Eye (tissue), 1 donor: ENCODE measurements around the gene ZNF780A.
"Not testable (repeated sequence)": the region's sequence is repeated elsewhere in the genome, so short reads cannot be mapped to it uniquely, and the experiment has no call there.

Experiments used
- DNase-seq: peaks from one replicate; pipeline ENCODE4 v3.0.0-alpha.2; 2015

ZNF780A gene

GRCh38 chr19:40090241-40091204, at the start of gene ZNF780A:
TSS of gene ZNF780A (minus strand) at chr19:40090943. CDS start at chr19:40084753, 6,190 bp downstream.
- DNase-seq = peak; percentile 94

DNA sequence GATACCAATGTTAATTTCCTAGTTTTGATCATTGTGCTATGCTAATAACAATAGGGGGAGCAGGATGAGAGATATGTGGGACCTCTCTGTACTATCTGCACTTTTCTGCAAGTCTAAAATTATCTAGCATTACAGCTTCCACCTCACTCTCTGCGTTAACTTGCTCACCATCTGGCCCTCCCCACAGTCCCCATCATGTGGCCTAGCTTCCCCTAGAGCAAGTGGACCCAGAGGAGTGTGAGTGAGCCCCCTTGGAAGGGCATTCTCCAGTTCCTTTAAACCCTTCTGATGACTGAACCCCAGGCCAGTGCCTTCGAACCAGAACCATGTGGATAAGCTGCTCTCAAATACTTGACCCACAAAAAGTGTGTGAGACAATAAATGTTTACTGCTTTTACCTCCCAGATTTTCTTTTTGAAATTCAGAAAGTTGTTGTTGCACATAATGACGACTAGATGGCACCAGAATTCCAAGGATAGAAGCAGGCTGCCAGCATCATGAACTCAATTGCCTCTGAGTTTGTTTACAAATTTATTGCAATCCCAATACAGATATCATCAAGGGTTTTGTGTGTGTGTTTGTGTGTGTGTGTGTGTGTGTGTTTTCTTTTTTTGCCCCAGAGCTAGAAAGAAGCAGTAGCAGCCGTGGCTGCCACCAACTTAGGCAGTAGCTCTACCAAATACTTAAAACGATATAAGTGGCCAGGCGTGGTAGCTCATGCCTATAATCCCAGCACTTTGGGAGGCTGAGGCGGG, 49.0 kb upstream of the ZNF780A start:
- DNase-seq = peak; percentile 67

GRCh38 chr19:40136818-40137217, 46.1 kb upstream of the ZNF780A start:
- DNase-seq = no peak

DNA sequence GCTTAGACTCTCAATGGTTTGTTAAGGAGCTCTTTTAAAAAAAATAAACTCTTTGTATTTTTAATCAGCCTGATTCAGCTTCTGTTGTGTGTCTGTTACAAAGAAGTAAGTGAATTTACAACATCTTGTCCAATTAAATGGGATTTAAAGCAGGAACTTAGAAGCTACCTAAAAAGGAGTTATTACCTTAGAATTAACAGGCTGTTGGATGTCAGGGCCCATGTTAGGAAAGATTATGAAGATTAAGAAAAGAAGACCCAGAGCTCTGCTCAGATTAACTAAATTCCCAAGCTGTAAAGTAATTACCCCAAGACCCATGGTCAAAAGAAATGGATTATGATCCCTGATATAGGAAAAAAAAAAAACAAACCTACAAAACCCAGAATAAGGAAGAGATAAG, 44.1 kb upstream of the ZNF780A start:
- no peak for DNase-seq

- DNase-seq = no peak
Observed at GRCh38 chr19:40133491-40133890, 42.7 kb upstream of the ZNF780A start.

DNA sequence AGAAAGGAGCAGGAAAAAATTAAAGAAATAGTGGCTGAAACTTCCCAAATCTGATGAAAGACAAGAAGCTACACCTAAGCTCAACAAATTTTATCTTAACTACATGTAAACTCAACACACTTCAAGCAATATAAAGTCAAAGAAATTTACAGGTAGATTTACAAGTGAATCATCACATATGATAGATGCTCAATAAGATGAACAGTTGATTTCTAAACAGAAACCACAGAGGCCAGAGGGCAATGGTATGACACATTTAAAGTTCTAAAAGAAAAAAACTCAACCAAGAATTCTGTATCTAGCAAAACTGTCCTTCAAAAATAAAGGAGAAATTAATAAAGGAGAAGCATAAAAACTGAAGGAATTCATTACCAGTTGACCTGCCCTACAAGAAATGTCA, 39.3 kb upstream of the ZNF780A start:
- DNase-seq = no peak

DNA sequence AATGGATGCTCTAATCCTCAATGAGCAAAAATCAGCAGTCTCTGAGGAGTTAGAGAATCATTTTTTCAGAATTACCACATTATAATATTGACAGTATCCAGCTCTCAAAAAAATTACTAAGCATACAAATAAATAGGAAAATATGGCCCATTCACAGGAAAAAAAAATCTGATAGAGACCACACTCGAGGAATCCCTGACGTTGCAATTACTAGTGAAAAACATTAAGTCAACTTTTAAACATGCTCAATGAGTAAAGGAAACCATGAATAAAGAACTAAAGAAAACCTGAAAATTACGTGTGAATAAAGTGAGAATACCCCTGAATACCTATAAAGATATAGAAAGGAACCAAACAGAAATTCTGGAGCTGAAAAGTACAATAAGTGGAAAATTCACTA, 38.7 kb upstream of the ZNF780A start:
- DNase-seq = no peak

GRCh38 chr19:40128991-40129390, 38.2 kb upstream of the ZNF780A start:
- DNase-seq = no peak

GRCh38 chr19:40119380-40119779, 28.6 kb upstream of the ZNF780A start:
- no peak for DNase-seq

DNA sequence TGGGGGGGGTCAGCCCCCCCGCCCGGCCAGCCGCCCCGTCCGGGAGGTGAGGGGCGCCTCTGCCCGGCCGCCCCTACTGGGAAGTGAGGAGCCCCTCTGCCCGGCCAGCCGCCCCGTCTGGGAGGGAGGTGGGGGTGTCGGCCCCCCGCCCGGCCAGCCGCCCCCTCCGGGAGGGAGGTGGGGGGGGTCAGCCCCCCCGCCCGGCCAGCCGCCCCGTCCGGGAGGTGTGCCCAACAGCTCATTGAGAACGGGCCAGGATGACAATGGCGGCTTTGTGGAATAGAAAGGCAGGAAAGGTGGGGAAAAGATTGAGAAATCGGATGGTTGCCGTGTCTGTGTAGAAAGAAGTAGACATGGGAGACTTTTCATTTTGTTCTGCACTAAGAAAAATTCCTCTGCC, 27.9 kb upstream of the ZNF780A start:
- DNase-seq = not testable (repeated sequence)

DNA sequence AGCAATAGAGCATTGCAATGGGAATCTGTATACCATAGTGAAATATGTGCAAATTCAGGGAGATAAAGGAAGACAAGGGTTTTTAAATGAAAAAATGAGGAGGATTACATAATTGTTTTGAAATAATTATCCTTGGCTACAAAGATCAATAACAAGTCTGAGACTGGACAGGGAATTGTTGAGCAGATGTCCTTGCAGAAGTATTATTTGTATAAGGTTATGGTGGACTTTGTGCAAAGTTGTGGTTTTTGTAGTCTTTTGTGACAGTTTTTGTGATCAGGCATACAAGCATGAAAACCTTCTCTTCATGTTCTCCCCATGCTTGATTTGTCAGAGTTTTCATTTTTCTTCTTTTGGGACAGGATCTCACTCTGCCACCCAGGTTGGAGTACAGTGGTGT, 25.3 kb upstream of the ZNF780A start:
- DNase-seq = no peak

DNA sequence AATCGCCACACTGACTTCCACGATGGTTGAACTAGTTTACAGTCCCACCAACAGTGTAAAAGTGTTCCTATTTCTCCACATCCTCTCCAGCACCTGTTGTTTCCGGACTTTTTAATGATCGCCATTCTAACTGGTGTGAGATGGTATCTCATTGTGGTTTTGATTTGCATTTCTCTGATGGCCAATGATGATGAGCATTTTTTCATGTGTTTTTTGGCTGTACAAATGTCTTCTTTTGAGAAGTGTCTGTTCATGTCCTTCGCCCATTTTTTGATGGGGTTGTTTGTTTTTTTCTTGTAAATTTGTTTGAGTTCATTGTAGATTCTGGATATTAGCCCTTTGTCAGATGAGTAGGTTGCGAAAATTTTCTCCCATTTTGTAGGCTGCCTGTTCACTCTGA, 23.4 kb upstream of the ZNF780A start:
- DNase-seq = not testable (repeated sequence)

DNA sequence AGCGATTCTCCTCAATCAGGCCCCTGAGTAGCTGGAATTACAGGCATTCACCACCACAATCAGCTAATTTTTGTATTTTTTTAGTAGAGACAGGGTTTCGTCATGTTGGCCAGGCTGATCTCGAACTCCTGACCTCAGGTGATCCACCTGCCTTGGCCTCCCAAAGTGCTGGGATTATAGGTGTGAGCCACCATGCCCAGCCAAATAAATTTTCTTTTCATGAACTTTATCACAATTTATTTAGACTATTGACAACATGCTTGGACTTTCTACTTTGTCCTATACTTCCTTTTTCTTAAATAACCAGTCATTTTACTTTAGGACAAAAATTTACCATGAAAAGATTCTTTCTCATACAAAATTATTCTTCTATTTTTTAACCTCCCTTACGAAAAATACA, 21.5 kb upstream of the ZNF780A start:
- DNase-seq = not testable (repeated sequence)

- no peak for DNase-seq
Observed at GRCh38 chr19:40110570-40110969, 19.8 kb upstream of the ZNF780A start.

DNA sequence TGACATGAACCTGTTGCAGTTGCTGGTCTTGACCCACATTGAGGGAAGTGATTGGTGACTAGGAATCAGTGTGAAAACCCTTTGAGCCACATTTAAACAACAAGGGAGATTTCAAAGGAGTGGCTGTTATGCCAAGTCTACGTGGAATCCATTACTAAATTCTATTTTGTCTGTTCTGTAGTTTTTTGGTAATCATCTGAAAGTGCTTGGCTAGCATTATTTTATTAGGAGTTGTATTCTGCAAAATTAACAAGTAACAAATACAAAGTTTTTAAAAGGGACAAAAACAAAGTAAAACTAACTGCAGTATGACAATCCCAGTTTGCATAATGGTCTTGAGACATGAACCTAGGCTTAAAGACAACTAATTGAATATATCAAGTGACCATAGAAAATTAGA, 14.0 kb upstream of the ZNF780A start:
- no peak for DNase-seq

- no peak for DNase-seq
Observed at GRCh38 chr19:40103600-40103999, 12.9 kb upstream of the ZNF780A start.

- no peak for DNase-seq
Observed at GRCh38 chr19:40101813-40102212, 11.1 kb upstream of the ZNF780A start.

DNA sequence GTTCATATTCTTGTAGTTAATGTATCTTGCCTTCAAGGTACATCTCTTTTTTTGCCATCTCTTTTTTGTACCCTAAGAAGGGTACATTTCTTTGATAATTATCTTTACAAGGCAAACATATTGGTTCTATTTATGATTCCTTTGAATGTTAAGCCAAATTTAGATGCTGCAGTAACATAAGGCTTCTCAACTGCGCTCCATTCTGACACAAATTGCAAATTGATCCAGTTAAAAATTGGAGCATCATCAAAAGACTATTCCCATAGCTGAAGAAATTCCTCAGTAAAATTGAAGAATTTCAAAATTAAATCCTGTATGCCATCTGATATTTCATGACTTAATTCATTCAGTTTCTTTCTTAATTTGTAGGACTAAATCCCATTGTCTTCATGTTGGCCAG, 2.7 kb upstream of the ZNF780A start:
- no peak for DNase-seq

DNA sequence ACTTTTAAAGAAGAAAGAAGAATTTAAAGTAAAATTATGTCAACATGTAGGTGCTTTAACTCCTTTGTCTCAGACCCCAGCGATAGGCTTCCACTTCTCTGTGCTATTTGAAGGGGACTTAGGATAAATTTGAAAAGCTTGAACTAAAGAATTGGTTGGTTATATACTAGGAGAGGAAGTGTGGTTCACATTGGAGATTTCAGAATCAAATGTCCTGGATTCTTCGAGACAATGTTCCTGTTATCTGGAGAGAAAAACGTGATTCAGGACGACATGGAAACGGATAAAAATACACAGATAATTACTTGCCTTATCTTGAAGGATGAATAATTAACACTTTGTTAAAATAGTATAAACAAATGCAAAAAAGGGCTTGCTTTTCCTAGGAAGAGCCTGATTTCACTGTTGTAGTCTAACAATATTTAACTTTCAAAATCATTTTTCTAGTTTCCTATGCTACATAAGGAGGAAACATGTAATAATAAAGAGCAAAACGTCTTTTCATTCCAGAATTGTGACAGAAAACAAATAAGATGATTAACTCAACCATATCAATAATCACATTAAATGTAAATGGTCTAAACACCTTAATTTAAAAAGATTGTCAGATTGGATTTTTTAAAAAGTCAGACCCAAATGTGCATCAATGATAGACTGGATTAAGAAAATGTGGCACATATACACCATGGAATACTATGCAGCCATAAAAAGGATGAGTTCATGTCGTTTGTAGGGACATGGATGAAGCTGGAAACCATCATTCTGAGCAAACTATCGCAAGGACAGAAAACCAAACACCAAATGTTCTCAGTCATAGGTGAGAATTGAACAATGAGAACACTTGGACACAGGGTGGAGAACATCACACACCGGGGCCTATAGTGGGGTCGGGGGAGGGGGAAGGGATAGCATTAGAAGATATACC, 724 bp upstream of the ZNF780A start:
- DNase-seq = no peak

DNA sequence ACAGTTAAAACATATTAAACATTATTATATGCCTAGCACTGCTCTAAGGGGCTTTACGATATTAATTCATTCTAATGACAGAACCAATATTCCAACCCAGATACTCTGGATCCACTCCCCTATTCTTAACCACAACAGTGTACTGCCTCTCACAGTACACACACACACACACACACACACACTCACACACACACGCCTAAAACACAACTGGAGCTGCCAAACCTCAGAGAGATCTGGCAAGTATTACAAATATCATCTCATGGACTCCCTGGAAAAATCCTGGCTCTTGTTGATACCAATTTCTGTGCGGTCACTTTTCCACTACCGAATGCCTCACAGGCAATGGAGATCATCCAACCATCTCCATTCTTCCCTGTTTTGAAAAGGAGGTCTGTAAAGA, 1.3 kb downstream of the ZNF780A start:
- peak; percentile 45 for DNase-seq

GRCh38 chr19:40088299-40089047, 2.3 kb downstream of the ZNF780A start:
- DNase-seq = no peak

DNA sequence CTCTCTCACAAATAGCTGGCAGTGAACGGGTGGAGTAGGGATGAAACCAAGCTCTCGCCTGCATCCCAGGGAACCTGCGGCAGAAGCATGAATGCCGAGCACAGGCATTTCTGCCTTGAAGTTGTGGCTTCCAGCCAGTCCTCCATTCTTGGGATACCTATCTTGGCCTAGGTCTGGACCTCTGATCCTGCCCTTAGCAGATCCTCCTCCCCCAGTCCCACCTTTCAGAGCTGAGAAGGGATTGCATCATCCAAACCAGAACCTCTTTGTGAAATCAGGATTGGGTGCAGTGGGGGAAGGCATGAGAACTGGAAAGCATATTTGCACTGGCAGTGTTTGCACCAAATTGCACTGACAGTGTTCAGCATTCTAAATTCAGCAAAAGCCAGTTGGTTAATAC, 5.8 kb downstream of the ZNF780A start:
- DNase-seq = no peak
